SK-N-SH (cell line): ENCODE data around the gene ZC3H7A. TPM values are rescaled to one million over a fixed set of nuclear protein-coding genes. Genes with fewer than 3 reads are reported as not detected.

ENCODE experiments used
- CTCF ChIA-PET: fragments of 300-600, 350-600 bp; formaldehyde crosslinking; extraction: SDS; loops from one replicate; lab custom pipeline; 2021; lab: Yijun Ruan, JAX
- POLR2A ChIA-PET: fragments of 350-600 bp; sonication (Branson Sonifier 250); formaldehyde crosslinking; extraction: SDS; loops from one replicate; lab custom pipeline; 2020; ENCODE audit warnings: antibody characterized with exemption, inconsistent platforms; lab: Yijun Ruan, JAX
- DNase-seq: peaks from one replicate; pipeline ENCODE4 v3.0.0; 2012
- H2AFZ ChIP-seq: fragments of 200-600 bp; sonication (generic); 2 replicates; pipeline ENCODE4 v1.8.1; 2016; ENCODE audit warnings: antibody characterized with exemption, mild to moderate bottlenecking, low read depth
- H3F3A ChIP-seq: fragments of 200-600 bp; sonication (generic); replicated peaks from 2 replicates; pipeline ENCODE3; 2016; ENCODE audit warnings: antibody characterized with exemption, mild to moderate bottlenecking; ENCODE audit not compliant: insufficient read depth
- H3K27ac ChIP-seq, 2 experiments: fragments of 200-500 bp in 1 of 2; fragments of 200-600 bp in 1 of 2; sonication (Bioruptor generic) in 1 of 2; sonication (generic), shearing (Covaris generic) in 1 of 2; 2 replicates each; pipeline versions ENCODE4 v1.5.1 to v1.6.1; 2014 to 2016; ENCODE audit warnings: low read depth in 2 of 2, inconsistent platforms in 1 of 2, low read length in 1 of 2, mild to moderate bottlenecking in 1 of 2, mixed read lengths in 1 of 2
- H3K27me3 ChIP-seq: fragments of 200-600 bp; sonication (generic), shearing (Covaris generic); 2 replicates; pipeline ENCODE4 v1.6.1; 2016; ENCODE audit warnings: mixed run types; ENCODE audit not compliant: insufficient read depth
- H3K36me3 ChIP-seq, 2 experiments: fragments of 200-500 bp in 1 of 2; fragments of 200-600 bp in 1 of 2; sonication (Bioruptor generic) in 1 of 2; sonication (generic) in 1 of 2; replicated peaks in 1 of 2; 2 replicates each; pipeline versions ENCODE3 to v1.5.1; 2014 to 2016; ENCODE audit warnings: low read length in 1 of 2, mild to moderate bottlenecking in 1 of 2; ENCODE audit not compliant: insufficient read depth in 2 of 2, control insufficient read depth in 1 of 2
- H3K4me1 ChIP-seq, 2 experiments: fragments of 200-500 bp in 1 of 2; fragments of 200-600 bp in 1 of 2; sonication (Bioruptor generic) in 1 of 2; sonication (generic), shearing (Covaris generic) in 1 of 2; 2 replicates each; pipeline versions ENCODE4 v1.5.1 to v1.6.1; 2014 to 2016; ENCODE audit warnings: low read depth in 1 of 2, low read length in 1 of 2, mixed run types in 1 of 2; ENCODE audit not compliant: insufficient read depth in 2 of 2, control insufficient read depth in 1 of 2
- H3K4me2 ChIP-seq: fragments of 200-600 bp; sonication (generic), shearing (Covaris generic); 2 replicates; pipeline ENCODE4 v1.6.1; 2017; ENCODE audit warnings: mixed run types
- H3K4me3 ChIP-seq, 2 experiments: fragments of 200-500 bp in 1 of 2; fragments of 200-600 bp in 1 of 2; sonication (Bioruptor generic) in 1 of 2; sonication (generic), shearing (Covaris generic) in 1 of 2; 2 replicates each; pipeline versions ENCODE4 v1.5.1 to v1.8.1; 2014 to 2016; ENCODE audit warnings: low read depth in 2 of 2, inconsistent platforms in 1 of 2, low read length in 1 of 2, mild to moderate bottlenecking in 1 of 2, mixed read lengths in 1 of 2, moderate library complexity in 1 of 2
- H3K79me2 ChIP-seq: fragments of 200-600 bp; sonication (generic); 2 replicates; pipeline ENCODE4 v1.8.1; 2017; ENCODE audit warnings: mild to moderate bottlenecking; ENCODE audit not compliant: insufficient read depth
- H3K9ac ChIP-seq: fragments of 200-600 bp; sonication (generic); 2 replicates; pipeline ENCODE4 v1.6.1; 2017; ENCODE audit warnings: mixed run types
- H3K9me2 ChIP-seq: fragments of 200-600 bp; sonication (generic); 2 replicates; pipeline ENCODE4 v1.6.1; 2017; ENCODE audit warnings: mixed run types
- H3K9me3 ChIP-seq: fragments of 200-600 bp; sonication (generic); 2 replicates; pipeline ENCODE4 v1.6.1; 2017; ENCODE audit warnings: mixed run types, mild to moderate bottlenecking, moderate library complexity
- H4K20me1 ChIP-seq: fragments of 200-600 bp; sonication (generic); 2 replicates; pipeline ENCODE4 v1.6.1; 2017; ENCODE audit warnings: mild to moderate bottlenecking, mixed run types; ENCODE audit not compliant: insufficient read depth
- CHD2 ChIP-seq: fragments of 150-350 bp; IDR thresholded peaks from 2 replicates; pipeline ENCODE4 v1.6.1; 2018; ENCODE audit warnings: low read length; ENCODE audit not compliant: partially characterized antibody
- EP300 ChIP-seq, 2 experiments: IDR thresholded peaks; 2 replicates each; pipeline versions ENCODE4 v1.4.0 to v1.6.1; 2012; ENCODE audit warnings: borderline replicate concordance in 1 of 2, low read depth in 1 of 2, low read length in 1 of 2
- FOXM1 ChIP-seq: IDR thresholded peaks from 2 replicates; pipeline ENCODE4 v1.4.0; 2012; ENCODE audit warnings: low read depth, mild to moderate bottlenecking
- GABPA ChIP-seq: IDR thresholded peaks from 2 replicates; pipeline ENCODE4 v1.4.0; 2012; ENCODE audit warnings: low read depth, mild to moderate bottlenecking
- GATA2 ChIP-seq: sonication (generic); formaldehyde crosslinking; IDR thresholded peaks from 2 replicates; pipeline ENCODE4 v1.5.0; 2020; ENCODE audit warnings: mild to moderate bottlenecking, missing genetic modification reagents
- MEF2A ChIP-seq: IDR thresholded peaks from 2 replicates; pipeline ENCODE4 v1.4.0; 2012; ENCODE audit warnings: low read depth, borderline replicate concordance
- NRF1 ChIP-seq: IDR thresholded peaks from 2 replicates; pipeline ENCODE4 v1.6.1; 2012; ENCODE audit warnings: low read depth, mild to moderate bottlenecking, low read length
- RAD21 ChIP-seq: IDR thresholded peaks from 2 replicates; pipeline ENCODE4 v1.6.1; 2012; ENCODE audit warnings: mild to moderate bottlenecking, low read length
- RCOR1 ChIP-seq: fragments of 150-350 bp; IDR thresholded peaks from 2 replicates; pipeline ENCODE4 v1.6.1; 2017; ENCODE audit warnings: antibody characterized with exemption, low read length
- RFX5 ChIP-seq: IDR thresholded peaks from 2 replicates; pipeline ENCODE4 v1.6.1; 2012; ENCODE audit warnings: mild to moderate bottlenecking, improper control_type of control experiment, low read length
- SIN3A ChIP-seq: IDR thresholded peaks from 2 replicates; pipeline ENCODE4 v1.6.1; 2012; ENCODE audit warnings: low read depth, mild to moderate bottlenecking, low read length, moderate library complexity, borderline replicate concordance
- WGBS: methylation state at CpG from one replicate; pipeline ENCODE4 v1.1.6; 2017; ENCODE audit warnings: low lambda C conversion rate; 5-methylcytosine and 5-hydroxymethylcytosine counted together
- polyA plus RNA-seq, 3 experiments: library from polyadenylated mRNA; depleted of rRNA; stranded (reverse); fragments of >200 nt; gene quantifications; 2 replicates each; pipeline ENCODE4 v1.2.3, GENCODE V29; 2012
- TF ChIP-seq, protein P1 (sequence below): fragments of 150-350 bp; IDR thresholded peaks from 2 replicates; pipeline ENCODE4 v1.6.1; 2016; ENCODE audit warnings: mild to moderate bottlenecking, low read depth, low read length
- TF ChIP-seq, protein P2 (sequence below): IDR thresholded peaks from 2 replicates; pipeline ENCODE4 v1.4.0; 2012; ENCODE audit warnings: low read depth, borderline replicate concordance
- TF ChIP-seq, protein P3 (sequence below): fragments of 200-600 bp; sonication (generic); IDR thresholded peaks from 2 replicates; pipeline ENCODE4 v1.6.1; 2017; ENCODE audit warnings: antibody characterized with exemption, mild to moderate bottlenecking, moderate library complexity

ZC3H7A gene
- polyA plus RNA-seq, 1 of the 3 experiments (the other 2 are of a cell fraction): 31.9 TPM

DNA sequence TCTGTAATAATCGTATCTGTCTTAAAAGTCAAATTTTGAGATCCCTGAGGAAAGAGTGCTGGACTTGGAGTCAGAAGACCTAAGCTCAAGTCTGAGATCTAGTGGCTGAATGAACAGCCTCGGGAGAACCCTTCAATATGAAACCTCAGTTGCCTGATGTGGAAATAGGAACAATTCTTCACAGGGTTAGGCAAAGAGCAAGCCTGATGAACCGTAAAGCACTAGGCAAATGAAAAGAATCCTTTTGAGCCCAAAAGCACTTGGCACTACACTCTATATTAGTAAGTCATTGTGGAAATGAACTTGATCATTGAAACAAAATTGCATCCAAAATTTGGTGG, 74.6 kb downstream of the ZC3H7A start:
- peaks cover 35% of the 10 kb centered on the region for H3K79me2 ChIP-seq
- 95% methylated on average over 3 of the region's 3 CpGs for WGBS
- no peak overlapping the region for H3K27ac ChIP-seq
- peaks cover 0 to 4% of the 10 kb centered on the region in 2 experiments; a peak in 1 of 4 replicates for H3K4me1 ChIP-seq
- H3K9me3 ChIP-seq: no peaks in the 10 kb centered on the region
- H2AFZ ChIP-seq: no peak overlapping the region
- no peak overlapping the region for H3K4me3 ChIP-seq
- H3K9ac ChIP-seq: no peak overlapping the region
- no peaks in the 10 kb centered on the region for H3K9me2 ChIP-seq
- TF ChIP-seq SIN3A (no peak), GATA2 (CRISPR knock-in tag) (no peak), CHD2 (no peak), RCOR1 (no peak), NRF1 (no peak), RAD21 (no peak), GABPA (no peak), RFX5 (no peak), MEF2A (no peak), FOXM1 (no peak), EP300 (IDR thresholded peaks at IDR 0.05; ENCODE audit: borderline replicate concordance in 1 of 2, low read depth in 1 of 2, low read length in 1 of 2) (no peak)
- TF ChIP-seq, protein P1, sequence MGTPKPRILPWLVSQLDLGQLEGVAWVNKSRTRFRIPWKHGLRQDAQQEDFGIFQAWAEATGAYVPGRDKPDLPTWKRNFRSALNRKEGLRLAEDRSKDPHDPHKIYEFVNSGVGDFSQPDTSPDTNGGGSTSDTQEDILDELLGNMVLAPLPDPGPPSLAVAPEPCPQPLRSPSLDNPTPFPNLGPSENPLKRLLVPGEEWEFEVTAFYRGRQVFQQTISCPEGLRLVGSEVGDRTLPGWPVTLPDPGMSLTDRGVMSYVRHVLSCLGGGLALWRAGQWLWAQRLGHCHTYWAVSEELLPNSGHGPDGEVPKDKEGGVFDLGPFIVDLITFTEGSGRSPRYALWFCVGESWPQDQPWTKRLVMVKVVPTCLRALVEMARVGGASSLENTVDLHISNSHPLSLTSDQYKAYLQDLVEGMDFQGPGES: no peak
- TF ChIP-seq, protein P2, sequence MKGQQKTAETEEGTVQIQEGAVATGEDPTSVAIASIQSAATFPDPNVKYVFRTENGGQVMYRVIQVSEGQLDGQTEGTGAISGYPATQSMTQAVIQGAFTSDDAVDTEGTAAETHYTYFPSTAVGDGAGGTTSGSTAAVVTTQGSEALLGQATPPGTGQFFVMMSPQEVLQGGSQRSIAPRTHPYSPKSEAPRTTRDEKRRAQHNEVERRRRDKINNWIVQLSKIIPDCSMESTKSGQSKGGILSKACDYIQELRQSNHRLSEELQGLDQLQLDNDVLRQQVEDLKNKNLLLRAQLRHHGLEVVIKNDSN: no peak
- TF ChIP-seq, protein P3, sequence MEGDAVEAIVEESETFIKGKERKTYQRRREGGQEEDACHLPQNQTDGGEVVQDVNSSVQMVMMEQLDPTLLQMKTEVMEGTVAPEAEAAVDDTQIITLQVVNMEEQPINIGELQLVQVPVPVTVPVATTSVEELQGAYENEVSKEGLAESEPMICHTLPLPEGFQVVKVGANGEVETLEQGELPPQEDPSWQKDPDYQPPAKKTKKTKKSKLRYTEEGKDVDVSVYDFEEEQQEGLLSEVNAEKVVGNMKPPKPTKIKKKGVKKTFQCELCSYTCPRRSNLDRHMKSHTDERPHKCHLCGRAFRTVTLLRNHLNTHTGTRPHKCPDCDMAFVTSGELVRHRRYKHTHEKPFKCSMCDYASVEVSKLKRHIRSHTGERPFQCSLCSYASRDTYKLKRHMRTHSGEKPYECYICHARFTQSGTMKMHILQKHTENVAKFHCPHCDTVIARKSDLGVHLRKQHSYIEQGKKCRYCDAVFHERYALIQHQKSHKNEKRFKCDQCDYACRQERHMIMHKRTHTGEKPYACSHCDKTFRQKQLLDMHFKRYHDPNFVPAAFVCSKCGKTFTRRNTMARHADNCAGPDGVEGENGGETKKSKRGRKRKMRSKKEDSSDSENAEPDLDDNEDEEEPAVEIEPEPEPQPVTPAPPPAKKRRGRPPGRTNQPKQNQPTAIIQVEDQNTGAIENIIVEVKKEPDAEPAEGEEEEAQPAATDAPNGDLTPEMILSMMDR: no peak
- H4K20me1 ChIP-seq: no peaks in the 10 kb centered on the region
- H3K27me3 ChIP-seq: no peaks in the 10 kb centered on the region
- no peaks in the 10 kb centered on the region for H3F3A ChIP-seq
- POLR2A ChIA-PET: no interaction called here
- no peak for DNase-seq
- H3K36me3 ChIP-seq: peaks cover 27 to 77% of the 10 kb centered on the region in 2 experiments
- H3K4me2 ChIP-seq: no peak overlapping the region
- CTCF ChIA-PET: interaction anchor here (1.3 to 4.7 kb wide), 2 partner anchors 8 to 327 kb away, joined by 7 to 29 read pairs; no protein-coding TSS in a partner anchor
